Ovary (tissue), 3 donors: ENCODE data around the gene TEF.

Source experiments
- CTCF ChIP-seq, 3 donors: fragments of 450-650 bp in 2 of 3; fragments of 200-600 bp in 1 of 3; IDR thresholded peaks; one replicate each; pipeline versions ENCODE4 v1.5.1 to v1.8.0; 2016 to 2022; ENCODE audit warnings: antibody characterized with exemption in 3 of 3, mild to moderate bottlenecking in 1 of 3
- POLR2A ChIP-seq: fragments of 450-650 bp; IDR thresholded peaks from one replicate; pipeline ENCODE4 v1.6.1; 2017; ENCODE audit warnings: antibody characterized with exemption, mild to moderate bottlenecking, moderate library complexity
- donor health status: DM: no; HTN: no; CAD: no.

GRCh38 chr22:41368543-41369423 lies 13.0 kb upstream of the TEF start:
- TF ChIP-seq CTCF (IDR thresholded peaks at IDR 0.05) (no peak), POLR2A (no peak)
